ENCODE results near the gene TXK. TPM values are rescaled to one million over a fixed set of nuclear protein-coding genes. Genes with fewer than 3 reads are reported as not detected.

The TXK gene
- total RNA-seq, 1 experiment from 2014 or later = not detected

DNA sequence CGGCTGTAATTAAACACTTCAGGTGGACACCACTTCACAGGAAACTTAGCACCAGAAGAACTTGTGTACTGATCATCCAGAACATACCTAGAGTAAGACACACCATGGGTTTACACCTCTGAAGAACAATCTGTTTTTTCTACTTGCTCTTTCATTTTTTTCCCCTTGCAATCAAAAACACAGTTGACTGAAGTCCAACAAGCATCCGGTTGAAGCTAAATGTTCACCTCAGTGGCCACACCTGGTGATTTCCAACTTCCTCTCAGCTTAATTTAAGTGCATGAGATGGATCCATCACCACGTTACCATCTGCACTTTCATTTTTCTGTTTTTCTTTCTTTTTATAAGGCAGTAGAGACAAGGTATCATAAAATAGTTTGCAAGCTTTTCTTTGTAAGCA, 4.9 kb upstream of the TXK start:
- DNase-seq (ENCODE audit: low spot score) = no peak
- in situ Hi-C loops (cut with HindIII; ENCODE audit: low sequenced_read_pairs) = no loop called here

GRCh38 chr4:48138511-48138910, 4.5 kb upstream of the TXK start:
- in situ Hi-C loops (cut with HindIII; ENCODE audit: low sequenced_read_pairs) = no loop called here
- DNase-seq (ENCODE audit: low spot score) = no peak

GRCh38 chr4:48137846-48138245, 3.8 kb upstream of the TXK start:
- no peak for DNase-seq (ENCODE audit: low spot score)
- in situ Hi-C loops (cut with HindIII; ENCODE audit: low sequenced_read_pairs) = no loop called here

- DNase-seq (ENCODE audit: low spot score) = no peak
- in situ Hi-C loops (cut with HindIII; ENCODE audit: low sequenced_read_pairs) = no loop called here
Observed at GRCh38 chr4:48133669-48134068, 381 bp downstream of the TXK start.

- in situ Hi-C loops (cut with HindIII; ENCODE audit: low sequenced_read_pairs) = no loop called here
- DNase-seq (ENCODE audit: low spot score) = no peak
Observed at GRCh38 chr4:48131736-48132135, 2.3 kb downstream of the TXK start.

DNA sequence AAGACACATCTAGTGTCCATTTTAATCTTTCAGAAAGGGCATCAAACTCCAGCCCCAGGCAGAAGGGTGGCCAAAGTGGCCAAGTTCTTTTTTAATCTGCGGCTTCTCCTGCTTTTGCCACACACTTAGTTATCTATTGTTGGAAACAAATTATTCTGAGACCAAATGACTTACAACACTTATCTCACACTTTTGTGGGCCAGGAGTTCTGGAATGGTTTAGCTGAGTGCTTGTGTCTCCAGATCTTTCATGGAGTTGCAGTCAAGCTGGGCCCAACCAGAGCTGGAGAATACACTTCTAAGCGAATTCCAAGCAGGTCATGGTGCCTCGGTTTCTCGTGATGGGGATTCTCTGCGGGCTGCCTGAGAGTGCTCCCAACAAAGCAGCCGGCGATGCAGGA, 4.0 kb downstream of the TXK start:
- in situ Hi-C loops (cut with HindIII; ENCODE audit: low sequenced_read_pairs) = no loop called here
- DNase-seq (ENCODE audit: low spot score) = no peak

DNA sequence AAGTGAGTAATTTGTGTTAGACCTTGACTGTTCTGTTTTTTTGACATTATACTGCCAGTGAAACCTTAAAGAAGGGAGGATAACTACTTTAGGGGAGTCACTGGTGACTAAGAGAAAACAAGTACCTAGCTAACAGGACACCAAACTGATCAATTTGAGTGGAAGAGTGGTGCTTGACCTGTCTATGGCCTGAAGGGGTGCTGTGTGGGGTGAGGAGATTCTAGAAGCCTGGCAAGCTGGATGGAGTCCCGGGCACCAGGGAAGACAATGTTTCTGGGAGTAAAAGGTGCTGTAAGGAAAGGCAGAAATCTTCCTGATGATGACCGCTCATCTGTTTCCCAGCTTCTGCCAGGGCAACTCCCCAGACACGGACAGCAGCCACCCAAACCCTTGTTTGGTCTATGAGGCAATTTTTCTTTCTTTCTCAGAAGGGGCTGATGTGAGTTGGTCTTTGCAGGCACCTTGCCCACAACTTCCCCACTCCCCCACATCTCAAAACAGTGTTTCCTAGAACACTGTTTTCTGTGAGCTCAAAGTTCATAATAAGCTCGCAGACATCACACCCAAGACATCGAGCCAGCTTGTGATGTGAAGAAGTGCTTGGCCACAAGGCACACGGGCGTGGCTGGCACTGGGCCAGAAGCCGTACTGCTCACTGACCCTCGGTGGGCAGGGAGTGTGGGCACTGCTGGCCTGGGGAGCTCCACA, 4.6 kb downstream of the TXK start:
- no peak for DNase-seq (ENCODE audit: low spot score)
- in situ Hi-C loops (cut with HindIII; ENCODE audit: low sequenced_read_pairs) = no loop called here

DNA sequence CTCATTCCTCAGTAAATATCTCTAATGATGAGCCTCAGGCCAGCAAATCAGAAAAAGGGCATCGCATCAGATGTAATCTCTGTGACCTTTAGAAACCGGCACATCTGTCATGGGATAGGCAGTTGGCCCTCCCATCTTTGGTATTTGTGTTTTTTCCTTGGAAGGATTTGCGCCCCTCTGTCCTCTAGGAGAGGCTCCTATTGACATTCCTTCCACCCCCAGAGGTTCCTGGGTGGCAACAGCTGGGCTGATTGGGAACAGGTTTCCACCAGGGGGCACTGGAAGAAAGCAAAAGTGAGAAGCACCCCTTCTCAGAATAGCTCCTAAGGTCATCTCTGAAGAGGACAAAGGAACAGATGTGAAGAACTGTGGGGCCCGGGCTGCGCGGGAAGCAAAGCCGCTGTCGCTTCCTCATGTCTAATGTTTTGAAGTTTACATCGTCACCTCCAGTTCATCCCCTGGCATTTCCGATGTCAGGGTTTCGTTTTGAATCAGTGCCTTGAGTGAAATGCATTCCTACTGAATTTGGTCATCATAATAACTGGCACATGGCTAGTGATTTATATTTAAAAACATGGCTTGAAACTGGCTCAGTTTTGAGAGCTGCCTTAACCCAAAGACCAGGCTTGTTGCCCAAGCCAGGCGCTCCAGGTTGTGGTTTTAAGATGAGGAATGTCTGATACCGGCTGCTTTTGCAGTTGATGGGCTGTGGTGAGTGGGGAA, 6.2 kb downstream of the TXK start:
- in situ Hi-C loops (cut with HindIII; ENCODE audit: low sequenced_read_pairs) = no loop called here
- DNase-seq (ENCODE audit: low spot score) = peak; percentile 8

- in situ Hi-C loops (cut with HindIII; ENCODE audit: low sequenced_read_pairs) = no loop called here
- DNase-seq (ENCODE audit: low spot score) = no peak
Observed at GRCh38 chr4:48127231-48127630, 6.8 kb downstream of the TXK start.

DNA sequence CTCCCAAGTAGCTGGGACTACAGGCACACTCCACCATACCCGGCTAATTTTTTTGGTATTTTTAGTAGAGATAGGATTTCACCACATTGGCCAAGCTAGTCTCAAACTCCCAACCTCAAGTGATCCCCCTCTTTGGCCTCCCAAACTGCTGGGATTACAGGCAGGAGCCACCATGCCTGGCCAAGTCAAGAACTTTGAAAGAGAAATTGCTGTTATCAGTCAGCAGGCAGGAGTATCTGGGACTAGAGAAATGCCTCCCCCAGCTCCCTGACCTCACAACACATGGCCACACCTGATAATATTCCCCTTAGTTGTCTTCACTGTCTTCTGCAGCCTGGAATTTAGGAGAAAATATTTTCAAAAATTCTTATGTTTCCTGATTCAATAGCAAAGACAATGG, 7.4 kb downstream of the TXK start:
- in situ Hi-C loops (cut with HindIII; ENCODE audit: low sequenced_read_pairs) = no loop called here
- no peak for DNase-seq (ENCODE audit: low spot score)

DNA sequence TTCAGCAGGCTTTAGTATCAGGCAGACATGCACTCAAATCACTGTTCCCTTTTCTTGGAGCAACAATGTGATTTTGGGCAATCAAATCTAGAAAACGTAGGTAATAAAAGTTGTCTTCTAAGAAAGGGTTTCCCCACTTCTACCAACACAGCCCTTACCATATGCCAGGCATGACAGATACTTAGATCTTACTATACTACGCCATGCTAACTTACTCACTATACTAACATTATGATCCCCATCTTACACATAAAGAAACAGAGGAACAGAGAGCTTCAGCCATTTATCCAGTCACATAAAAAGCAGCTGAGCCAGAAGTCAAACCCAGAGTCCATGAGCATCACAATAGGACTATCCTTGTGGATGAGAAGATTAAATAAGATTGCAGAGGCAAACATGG, 9.2 kb downstream of the TXK start:
- in situ Hi-C loops (cut with HindIII; ENCODE audit: low sequenced_read_pairs) = no loop called here
- no peak for DNase-seq (ENCODE audit: low spot score)

GRCh38 chr4:48122756-48123155, 11.3 kb downstream of the TXK start:
- DNase-seq (ENCODE audit: low spot score) = no peak
- in situ Hi-C loops (cut with HindIII; ENCODE audit: low sequenced_read_pairs) = no loop called here

DNA sequence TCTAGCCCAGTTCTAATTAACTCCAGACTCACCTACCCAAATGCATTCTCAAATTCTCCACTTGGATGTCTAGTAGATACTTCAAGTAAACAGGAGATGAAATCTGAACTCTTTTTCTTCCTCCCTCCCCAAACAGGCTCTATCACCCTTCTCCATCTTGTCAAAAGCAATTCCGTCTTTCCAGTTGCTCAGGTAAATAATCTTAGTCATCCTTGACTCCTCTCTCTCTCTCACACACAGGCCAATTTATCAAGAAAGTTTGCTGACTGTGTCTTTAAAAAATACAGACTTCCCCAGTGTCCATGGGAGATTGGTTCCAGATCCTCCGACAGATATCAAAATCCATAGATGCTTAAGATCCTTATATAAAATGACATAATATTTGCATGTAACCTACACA, 12.9 kb downstream of the TXK start:
- in situ Hi-C loops (cut with HindIII; ENCODE audit: low sequenced_read_pairs) = no loop called here
- DNase-seq (ENCODE audit: low spot score) = no peak

DNA sequence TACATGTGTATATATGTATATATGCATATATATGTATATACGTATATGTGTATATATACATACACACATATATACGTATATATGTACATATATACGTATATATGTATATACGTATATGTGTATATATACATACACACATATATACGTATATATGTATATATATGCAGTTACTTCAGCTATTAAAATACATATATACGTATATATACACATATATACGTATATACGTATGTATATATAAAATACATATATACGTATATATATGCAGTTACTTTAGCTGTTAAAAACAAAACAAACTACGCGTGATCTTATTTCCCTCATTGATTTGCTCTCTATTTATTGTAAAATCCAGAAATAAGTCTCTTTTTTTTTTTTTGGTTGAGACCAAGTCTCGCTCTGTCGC, 13.9 kb downstream of the TXK start:
- DNase-seq (ENCODE audit: low spot score) = no peak
- in situ Hi-C loops (cut with HindIII; ENCODE audit: low sequenced_read_pairs) = no loop called here

GRCh38 chr4:48119646-48120045, 14.4 kb downstream of the TXK start:
- in situ Hi-C loops (cut with HindIII; ENCODE audit: low sequenced_read_pairs) = no loop called here

GRCh38 chr4:48118081-48118480, 16.0 kb downstream of the TXK start:
- no peak for DNase-seq (ENCODE audit: low spot score)
- in situ Hi-C loops (cut with HindIII; ENCODE audit: low sequenced_read_pairs) = no loop called here

More at GRCh38 chr4:48119646-48120045, 14.4 kb downstream of the TXK start:
- no peak for DNase-seq (ENCODE audit: low spot score)

GRCh38 chr4:48116582-48116981, 17.5 kb downstream of the TXK start:
- no peak for DNase-seq (ENCODE audit: low spot score)
- in situ Hi-C loops (cut with HindIII; ENCODE audit: low sequenced_read_pairs) = no loop called here

DNA sequence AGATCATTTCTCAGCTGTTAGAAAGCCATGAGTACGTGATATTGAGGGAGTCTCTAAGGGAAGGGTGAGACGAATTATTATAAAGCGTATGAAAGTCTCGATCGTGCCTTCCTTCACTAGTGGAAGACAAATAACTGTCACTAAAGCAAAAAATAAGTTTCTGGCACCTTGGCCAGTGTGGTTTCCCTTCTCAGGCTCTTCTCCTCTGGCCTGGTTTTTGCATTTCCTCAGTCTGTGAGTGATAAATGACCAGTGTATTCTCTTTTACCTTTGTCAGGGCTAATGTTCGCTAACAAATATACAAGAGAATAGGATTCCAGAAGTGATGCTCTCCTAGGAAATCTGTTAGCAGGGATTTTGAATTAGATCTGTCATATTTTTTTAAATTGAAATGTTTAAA, 19.6 kb downstream of the TXK start:
- in situ Hi-C loops (cut with HindIII; ENCODE audit: low sequenced_read_pairs) = no loop called here
- no peak for DNase-seq (ENCODE audit: low spot score)

GRCh38 chr4:48112017-48112667, 21.9 kb downstream of the TXK start:
- no peak for DNase-seq (ENCODE audit: low spot score)
- in situ Hi-C loops (cut with HindIII; ENCODE audit: low sequenced_read_pairs) = no loop called here

DNA sequence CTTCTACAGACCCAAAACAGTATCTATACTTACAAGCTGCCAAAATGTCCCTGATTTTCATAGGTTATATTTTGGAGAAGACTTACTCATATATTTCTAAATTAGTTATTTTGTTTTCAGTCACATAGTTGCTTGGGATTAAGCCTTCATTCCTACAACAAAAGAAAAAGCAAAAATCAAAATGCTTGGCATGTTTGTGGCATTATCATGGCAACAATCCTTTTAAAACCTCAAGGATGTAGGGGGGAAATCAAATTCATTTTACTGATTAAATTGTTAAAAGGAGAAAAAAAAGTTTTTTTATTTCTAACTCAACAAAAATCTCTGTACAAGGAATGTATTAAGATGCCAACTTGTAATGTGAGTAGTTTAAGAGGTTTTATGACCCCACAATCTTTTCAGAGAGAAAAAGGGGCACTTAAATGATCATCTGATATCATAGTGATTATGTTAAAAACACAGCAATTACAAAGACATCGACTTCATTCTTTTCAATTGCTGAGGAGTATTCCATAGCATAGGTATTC, 23.5 kb downstream of the TXK start:
- DNase-seq (ENCODE audit: low spot score) = no peak
- in situ Hi-C loops (cut with HindIII; ENCODE audit: low sequenced_read_pairs) = no loop called here

Data from G401 (cell line).